GM23338 (cell line): ENCODE measurements around the gene TOGARAM1.

ENCODE experiments used
- ETS1 ChIP-seq: IDR thresholded peaks from 2 replicates; pipeline ENCODE4 v1.6.1; 2016; ENCODE audit warnings: antibody characterized with exemption
- EZH2 ChIP-seq: fragments of 200-600 bp; sonication (generic); IDR thresholded peaks from one replicate; pipeline ENCODE4 v1.8.0; 2017; ENCODE audit warnings: antibody characterized with exemption, mild to moderate bottlenecking, low read depth; ENCODE audit not compliant: unreplicated experiment
- EZH2phosphoT487 ChIP-seq: fragments of 200-600 bp; sonication (generic); IDR thresholded peaks from one replicate; pipeline ENCODE4 v1.8.1; 2018; ENCODE audit warnings: antibody characterized with exemption; ENCODE audit not compliant: unreplicated experiment
- JUNB ChIP-seq: IDR thresholded peaks from one replicate; pipeline ENCODE4 v1.6.1; 2016; ENCODE audit warnings: antibody characterized with exemption; ENCODE audit not compliant: unreplicated experiment
- POLR2AphosphoS5 ChIP-seq: IDR thresholded peaks from 2 replicates; pipeline ENCODE4 v1.6.1; 2016; ENCODE audit warnings: antibody characterized with exemption, low read depth
- TF ChIP-seq, protein P1 (sequence below), 2 experiments: fragments of 200-600 bp in 1 of 2; sonication (generic) in 1 of 2; conservative IDR thresholded peaks; 2 replicates each; pipeline versions ENCODE4 v1.5.1 to v1.6.1; 2016 to 2017; ENCODE audit warnings: antibody characterized with exemption in 2 of 2, low read depth in 2 of 2, mild to moderate bottlenecking in 2 of 2, moderate library complexity in 1 of 2
- TF ChIP-seq, protein P2 (sequence below): IDR thresholded peaks from one replicate; pipeline ENCODE4 v1.6.1; 2018; ENCODE audit warnings: antibody characterized with exemption; ENCODE audit not compliant: unreplicated experiment

DNA sequence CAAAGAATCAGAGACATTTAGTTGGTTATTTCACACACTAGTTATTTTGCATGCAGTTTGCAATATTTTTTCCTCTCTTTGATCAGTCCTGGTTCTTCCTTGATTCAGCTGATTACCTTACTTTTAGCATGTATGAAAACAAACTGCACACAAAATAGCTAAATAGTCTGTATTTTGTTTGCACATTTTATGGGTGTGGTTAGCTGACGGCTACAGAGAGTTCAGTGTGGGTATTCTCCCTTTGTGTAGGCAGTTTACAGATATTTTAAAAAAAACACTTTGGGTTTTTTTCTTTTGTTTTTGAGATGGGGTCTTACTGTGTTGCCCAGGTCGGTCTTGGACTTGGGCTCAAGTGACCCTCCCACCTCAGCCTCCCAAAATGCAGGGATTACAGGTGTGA lies 28.5 kb downstream of the TOGARAM1 start:
- TF ChIP-seq, protein P1, sequence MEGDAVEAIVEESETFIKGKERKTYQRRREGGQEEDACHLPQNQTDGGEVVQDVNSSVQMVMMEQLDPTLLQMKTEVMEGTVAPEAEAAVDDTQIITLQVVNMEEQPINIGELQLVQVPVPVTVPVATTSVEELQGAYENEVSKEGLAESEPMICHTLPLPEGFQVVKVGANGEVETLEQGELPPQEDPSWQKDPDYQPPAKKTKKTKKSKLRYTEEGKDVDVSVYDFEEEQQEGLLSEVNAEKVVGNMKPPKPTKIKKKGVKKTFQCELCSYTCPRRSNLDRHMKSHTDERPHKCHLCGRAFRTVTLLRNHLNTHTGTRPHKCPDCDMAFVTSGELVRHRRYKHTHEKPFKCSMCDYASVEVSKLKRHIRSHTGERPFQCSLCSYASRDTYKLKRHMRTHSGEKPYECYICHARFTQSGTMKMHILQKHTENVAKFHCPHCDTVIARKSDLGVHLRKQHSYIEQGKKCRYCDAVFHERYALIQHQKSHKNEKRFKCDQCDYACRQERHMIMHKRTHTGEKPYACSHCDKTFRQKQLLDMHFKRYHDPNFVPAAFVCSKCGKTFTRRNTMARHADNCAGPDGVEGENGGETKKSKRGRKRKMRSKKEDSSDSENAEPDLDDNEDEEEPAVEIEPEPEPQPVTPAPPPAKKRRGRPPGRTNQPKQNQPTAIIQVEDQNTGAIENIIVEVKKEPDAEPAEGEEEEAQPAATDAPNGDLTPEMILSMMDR (conservative IDR thresholded peaks at IDR 0.05; ENCODE audit: low read depth in 2 of 2), result no peak
- no peak for TF ChIP-seq POLR2AphosphoS5
- TF ChIP-seq, protein P2, sequence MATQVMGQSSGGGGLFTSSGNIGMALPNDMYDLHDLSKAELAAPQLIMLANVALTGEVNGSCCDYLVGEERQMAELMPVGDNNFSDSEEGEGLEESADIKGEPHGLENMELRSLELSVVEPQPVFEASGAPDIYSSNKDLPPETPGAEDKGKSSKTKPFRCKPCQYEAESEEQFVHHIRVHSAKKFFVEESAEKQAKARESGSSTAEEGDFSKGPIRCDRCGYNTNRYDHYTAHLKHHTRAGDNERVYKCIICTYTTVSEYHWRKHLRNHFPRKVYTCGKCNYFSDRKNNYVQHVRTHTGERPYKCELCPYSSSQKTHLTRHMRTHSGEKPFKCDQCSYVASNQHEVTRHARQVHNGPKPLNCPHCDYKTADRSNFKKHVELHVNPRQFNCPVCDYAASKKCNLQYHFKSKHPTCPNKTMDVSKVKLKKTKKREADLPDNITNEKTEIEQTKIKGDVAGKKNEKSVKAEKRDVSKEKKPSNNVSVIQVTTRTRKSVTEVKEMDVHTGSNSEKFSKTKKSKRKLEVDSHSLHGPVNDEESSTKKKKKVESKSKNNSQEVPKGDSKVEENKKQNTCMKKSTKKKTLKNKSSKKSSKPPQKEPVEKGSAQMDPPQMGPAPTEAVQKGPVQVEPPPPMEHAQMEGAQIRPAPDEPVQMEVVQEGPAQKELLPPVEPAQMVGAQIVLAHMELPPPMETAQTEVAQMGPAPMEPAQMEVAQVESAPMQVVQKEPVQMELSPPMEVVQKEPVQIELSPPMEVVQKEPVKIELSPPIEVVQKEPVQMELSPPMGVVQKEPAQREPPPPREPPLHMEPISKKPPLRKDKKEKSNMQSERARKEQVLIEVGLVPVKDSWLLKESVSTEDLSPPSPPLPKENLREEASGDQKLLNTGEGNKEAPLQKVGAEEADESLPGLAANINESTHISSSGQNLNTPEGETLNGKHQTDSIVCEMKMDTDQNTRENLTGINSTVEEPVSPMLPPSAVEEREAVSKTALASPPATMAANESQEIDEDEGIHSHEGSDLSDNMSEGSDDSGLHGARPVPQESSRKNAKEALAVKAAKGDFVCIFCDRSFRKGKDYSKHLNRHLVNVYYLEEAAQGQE, result no peak
- no peak for TF ChIP-seq EZH2
- TF ChIP-seq ETS1, result no peak
- no peak for TF ChIP-seq JUNB
- no peak for TF ChIP-seq EZH2phosphoT487
